ENCODE measurements around the gene CTSO.

- TF ChIP-seq POLR2AphosphoS5 (IDR thresholded peaks at IDR 0.05; ENCODE audit: low read depth, low read length) (no peak), TAF1 (IDR thresholded peaks at IDR 0.05; ENCODE audit: borderline replicate concordance, low read depth, low read length) (no peak)
Observed at GRCh38 chr4:155999725-156000124, 46.1 kb upstream of the CTSO start.
